WERI-Rb-1 (cell line): ENCODE results near the gene VPS39.

Experiments used
- DNase-seq: peaks from one replicate; pipeline ENCODE4 v3.0.0-alpha.2; 2020
- H3K27ac ChIP-seq: fragments of 250-450 bp; sonication (Bioruptor Pico); 2 replicates; pipeline ENCODE4 v1.5.1; 2020; ENCODE audit warnings: mild to moderate bottlenecking, moderate library complexity
- H3K27me3 ChIP-seq: fragments of 250-450 bp; sonication (Bioruptor Pico); 2 replicates; pipeline ENCODE4 v1.5.1; 2021; ENCODE audit warnings: mild to moderate bottlenecking, low read depth, moderate library complexity; ENCODE audit not compliant: insufficient read depth, severe bottlenecking
- H3K36me3 ChIP-seq: fragments of 250-450 bp; sonication (Bioruptor Pico); 2 replicates; pipeline ENCODE4 v1.5.1; 2020; ENCODE audit warnings: mild to moderate bottlenecking, moderate library complexity
- H3K4me3 ChIP-seq: 2 replicates; pipeline ENCODE4 v1.5.1; 2011; ENCODE audit warnings: low read depth, mild to moderate bottlenecking, control low read depth, low read length
- H3K9me3 ChIP-seq: fragments of 250-450 bp; sonication (Bioruptor Pico); 2 replicates; pipeline ENCODE4 v1.5.1; 2021; ENCODE audit warnings: mild to moderate bottlenecking, moderate library complexity; ENCODE audit not compliant: severe bottlenecking
- CTCF ChIP-seq: IDR thresholded peaks from 2 replicates; pipeline ENCODE4 v1.5.1; 2011; ENCODE audit warnings: low read depth, mild to moderate bottlenecking, control low read depth, inconsistent platforms, low read length

Gene VPS39

GRCh38 chr15:42172475-42172874, 35.6 kb downstream of the VPS39 start:
- no peaks in the 10 kb centered on the region for H3K27me3 ChIP-seq
- H3K9me3 ChIP-seq: no peaks in the 10 kb centered on the region
- H3K27ac ChIP-seq: no peak overlapping the region
- no peak for DNase-seq
- H3K4me3 ChIP-seq: no peak overlapping the region
- TF ChIP-seq CTCF: no peak
- peaks cover 27% of the 10 kb centered on the region for H3K36me3 ChIP-seq

DNA sequence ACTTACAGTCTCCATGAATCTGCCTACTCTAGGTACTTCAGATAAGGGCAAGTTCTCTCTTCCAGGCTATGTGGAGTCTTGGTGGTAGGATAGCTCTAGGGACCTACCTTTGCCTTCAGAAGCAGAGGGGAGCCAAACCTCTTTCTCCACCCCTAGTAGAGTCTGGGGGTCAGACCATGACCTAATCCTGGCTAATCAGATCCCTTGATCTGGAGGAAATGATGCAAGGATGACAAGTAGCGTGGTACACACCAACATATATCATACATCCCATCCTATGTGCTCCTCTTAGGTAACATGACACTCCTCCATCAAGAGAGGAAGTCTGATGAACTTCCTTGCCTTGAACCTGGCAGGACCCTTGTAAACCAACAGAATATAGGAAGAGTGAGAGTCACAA, 36.3 kb downstream of the VPS39 start:
- TF ChIP-seq CTCF: no peak
- no peak for DNase-seq
- Histone ChIP-seq H3K9me3 (no peaks in the 10 kb centered on the region), H3K27ac (no peak overlapping the region), H3K36me3 (peaks cover 33% of the 10 kb centered on the region), H3K4me3 (no peak overlapping the region), H3K27me3 (no peaks in the 10 kb centered on the region)

GRCh38 chr15:42171122-42171521, 37.0 kb downstream of the VPS39 start:
- no peaks in the 10 kb centered on the region for H3K27me3 ChIP-seq
- H3K27ac ChIP-seq: no peak overlapping the region
- no peak for DNase-seq
- no peak for TF ChIP-seq CTCF
- peaks cover 40% of the 10 kb centered on the region for H3K36me3 ChIP-seq
- H3K4me3 ChIP-seq: no peak overlapping the region
- H3K9me3 ChIP-seq: no peaks in the 10 kb centered on the region

DNA sequence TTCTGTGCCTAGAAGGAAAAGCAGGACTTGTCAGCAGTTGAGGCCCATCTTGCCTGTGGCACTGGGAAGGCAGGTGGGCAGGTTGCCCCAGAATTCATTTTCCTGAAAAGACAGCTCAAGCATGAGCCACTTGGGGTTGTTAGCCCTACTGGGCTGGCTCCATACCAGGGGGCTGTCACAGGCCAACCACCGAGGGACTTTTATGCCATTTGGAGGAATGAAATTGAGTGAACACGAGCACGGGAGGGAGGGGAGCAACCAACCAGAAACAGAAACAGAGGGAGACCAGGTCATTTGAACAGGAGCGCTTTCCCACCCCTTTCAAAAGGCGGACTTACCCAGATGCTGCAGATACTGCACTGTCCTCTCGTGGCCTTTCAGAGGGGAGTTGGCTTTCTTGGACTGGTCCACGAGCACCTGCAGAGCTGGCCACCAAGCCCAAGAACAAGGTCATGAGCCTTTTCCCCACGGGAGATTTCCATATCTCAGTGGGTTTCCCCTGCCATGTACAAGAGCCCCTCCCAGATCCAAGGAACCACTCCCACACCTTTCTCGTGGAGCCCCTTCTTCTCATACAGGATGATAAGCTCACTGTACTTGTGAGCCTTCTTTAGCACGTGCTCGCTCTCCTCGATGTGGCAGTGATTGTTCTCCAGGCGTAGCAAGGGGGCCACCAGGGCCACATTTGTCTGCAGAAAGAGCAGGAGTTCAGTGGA, 41.7 kb downstream of the VPS39 start:
- no peak for DNase-seq
- Histone ChIP-seq H3K27ac (no peak overlapping the region), H3K36me3 (peaks cover 61% of the 10 kb centered on the region), H3K27me3 (no peaks in the 10 kb centered on the region), H3K4me3 (no peak overlapping the region), H3K9me3 (no peaks in the 10 kb centered on the region)
- TF ChIP-seq CTCF: no peak

GRCh38 chr15:42165106-42165505, 43.0 kb downstream of the VPS39 start:
- Histone ChIP-seq H3K27ac (no peak overlapping the region), H3K4me3 (no peak overlapping the region), H3K27me3 (no peaks in the 10 kb centered on the region), H3K9me3 (no peaks in the 10 kb centered on the region), H3K36me3 (peaks cover 62% of the 10 kb centered on the region)
- no peak for DNase-seq
- TF ChIP-seq CTCF: no peak
